Measurements from ENCODE around the gene KCNQ5.

DNA sequence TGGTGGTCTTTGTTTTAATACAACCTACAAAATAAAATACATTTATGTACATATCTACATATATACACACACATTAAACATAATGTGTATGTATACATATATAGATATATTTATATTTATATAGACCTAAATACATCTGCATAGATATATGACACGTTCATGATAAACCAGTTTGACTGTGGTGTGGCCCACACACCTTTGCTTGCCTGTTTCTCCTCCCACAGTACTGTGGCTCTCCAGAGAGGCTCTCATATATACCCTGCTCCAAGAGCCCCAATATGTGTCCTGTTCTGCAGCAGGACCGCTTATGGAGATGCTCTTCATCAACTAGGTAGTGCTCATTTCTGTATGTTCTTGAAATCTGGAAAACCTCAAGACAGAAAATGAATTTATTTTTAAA, 207.0 kb downstream of the KCNQ5 start:
- TF ChIP-seq, protein P1, sequence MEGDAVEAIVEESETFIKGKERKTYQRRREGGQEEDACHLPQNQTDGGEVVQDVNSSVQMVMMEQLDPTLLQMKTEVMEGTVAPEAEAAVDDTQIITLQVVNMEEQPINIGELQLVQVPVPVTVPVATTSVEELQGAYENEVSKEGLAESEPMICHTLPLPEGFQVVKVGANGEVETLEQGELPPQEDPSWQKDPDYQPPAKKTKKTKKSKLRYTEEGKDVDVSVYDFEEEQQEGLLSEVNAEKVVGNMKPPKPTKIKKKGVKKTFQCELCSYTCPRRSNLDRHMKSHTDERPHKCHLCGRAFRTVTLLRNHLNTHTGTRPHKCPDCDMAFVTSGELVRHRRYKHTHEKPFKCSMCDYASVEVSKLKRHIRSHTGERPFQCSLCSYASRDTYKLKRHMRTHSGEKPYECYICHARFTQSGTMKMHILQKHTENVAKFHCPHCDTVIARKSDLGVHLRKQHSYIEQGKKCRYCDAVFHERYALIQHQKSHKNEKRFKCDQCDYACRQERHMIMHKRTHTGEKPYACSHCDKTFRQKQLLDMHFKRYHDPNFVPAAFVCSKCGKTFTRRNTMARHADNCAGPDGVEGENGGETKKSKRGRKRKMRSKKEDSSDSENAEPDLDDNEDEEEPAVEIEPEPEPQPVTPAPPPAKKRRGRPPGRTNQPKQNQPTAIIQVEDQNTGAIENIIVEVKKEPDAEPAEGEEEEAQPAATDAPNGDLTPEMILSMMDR (IDR thresholded peaks at IDR 0.05): no peak
- no peak for TF ChIP-seq POLR2A (IDR thresholded peaks at IDR 0.05)

Data from transverse colon (tissue), 3 donors.